Measurements from ENCODE around the gene EHMT1. TPM values are rescaled to one million over a fixed set of nuclear protein-coding genes. Genes with fewer than 3 reads are reported as not detected.

EHMT1 gene
- total RNA-seq, 1 donor from 2014 or later: 159 TPM

DNA sequence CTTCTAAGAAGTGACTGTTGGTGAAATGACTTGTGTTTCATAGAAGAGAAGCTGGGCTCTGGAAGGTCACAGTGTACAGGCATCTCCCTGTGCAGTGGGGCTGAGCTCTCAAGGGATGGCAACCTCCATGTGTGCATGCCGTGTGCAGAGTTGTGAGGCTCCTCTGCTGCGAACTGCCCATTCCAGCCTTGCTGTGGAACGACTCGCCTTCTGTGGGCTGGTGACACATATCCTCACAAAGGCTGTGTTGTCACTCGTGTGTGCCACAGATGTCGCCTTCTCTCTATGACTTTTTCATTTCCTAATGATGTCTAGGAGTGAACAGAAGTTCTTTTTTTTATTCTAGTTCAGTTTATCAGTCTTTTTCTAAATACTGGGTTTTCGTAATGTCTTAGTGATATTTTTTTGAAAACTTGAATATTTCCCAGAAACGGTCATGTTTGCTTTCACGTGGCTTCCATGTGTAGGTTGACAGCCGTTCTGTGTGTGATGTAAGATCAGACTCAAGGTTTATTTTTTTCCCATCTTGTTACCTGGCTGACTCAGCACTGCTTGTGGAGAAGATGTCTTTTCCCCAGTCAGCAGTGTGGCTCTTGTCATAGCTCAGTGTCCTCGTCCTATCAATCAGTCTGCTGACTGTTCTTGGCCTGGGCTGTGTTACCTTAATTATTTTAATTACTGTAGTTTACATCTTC, 201.5 kb downstream of the EHMT1 start:
- H3K27ac Mint-ChIP-seq: no peak overlapping the region
- no peaks in the 10 kb centered on the region for H3K27me3 Mint-ChIP-seq
- H3K9me3 Mint-ChIP-seq (ENCODE audit: low read depth): peaks cover 5% of the 10 kb centered on the region
- H3K4me1 Mint-ChIP-seq (ENCODE audit: low read depth): no peaks in the 10 kb centered on the region
- no peak for TF ChIP-seq CTCF (IDR thresholded peaks at IDR 0.05; ENCODE audit: unreplicated experiment)
- no peak overlapping the region for H3K4me3 Mint-ChIP-seq (ENCODE audit: low read depth)
- no peak for DNase-seq (ENCODE audit: low spot score, unreplicated experiment)
- H3K36me3 Mint-ChIP-seq (ENCODE audit: insufficient read depth): peaks cover 67% of the 10 kb centered on the region

- Mint-ChIP-seq H3K9me3 (ENCODE audit: low read depth) (peaks cover 7% of the 10 kb centered on the region), H3K36me3 (ENCODE audit: insufficient read depth) (peaks cover 56% of the 10 kb centered on the region), H3K27me3 (no peaks in the 10 kb centered on the region), H3K4me1 (ENCODE audit: low read depth) (no peaks in the 10 kb centered on the region), H3K27ac (no peak overlapping the region), H3K4me3 (ENCODE audit: low read depth) (no peak overlapping the region)
- no peak for DNase-seq (ENCODE audit: low spot score, unreplicated experiment)
- TF ChIP-seq CTCF (IDR thresholded peaks at IDR 0.05; ENCODE audit: unreplicated experiment): no peak
Measured at GRCh38 chr9:137823986-137824771, 205.4 kb downstream of the EHMT1 start.

- no peak for TF ChIP-seq CTCF (IDR thresholded peaks at IDR 0.05; ENCODE audit: unreplicated experiment)
- DNase-seq (ENCODE audit: low spot score, unreplicated experiment): no peak
- Mint-ChIP-seq H3K27me3 (no peaks in the 10 kb centered on the region), H3K4me3 (ENCODE audit: low read depth) (no peak overlapping the region), H3K27ac (no peak overlapping the region), H3K4me1 (ENCODE audit: low read depth) (no peaks in the 10 kb centered on the region), H3K36me3 (ENCODE audit: insufficient read depth) (peaks cover 48% of the 10 kb centered on the region), H3K9me3 (ENCODE audit: low read depth) (peaks cover 7% of the 10 kb centered on the region)
Measured at GRCh38 chr9:137825324-137825989, 206.7 kb downstream of the EHMT1 start.

- Mint-ChIP-seq H3K27me3 (no peaks in the 10 kb centered on the region), H3K27ac (no peak overlapping the region), H3K4me3 (ENCODE audit: low read depth) (no peak overlapping the region), H3K4me1 (ENCODE audit: low read depth) (no peaks in the 10 kb centered on the region), H3K36me3 (ENCODE audit: insufficient read depth) (peaks cover 42% of the 10 kb centered on the region), H3K9me3 (ENCODE audit: low read depth) (peaks cover 2% of the 10 kb centered on the region)
- no peak for TF ChIP-seq CTCF (IDR thresholded peaks at IDR 0.05; ENCODE audit: unreplicated experiment)
- no peak for DNase-seq (ENCODE audit: low spot score, unreplicated experiment)
Measured at GRCh38 chr9:137827908-137828526, 209.2 kb downstream of the EHMT1 start.
